Neural progenitor cell (in vitro differentiated cells): ENCODE results near the gene AQP3.

Experiments used
- EZH2 ChIP-seq: fragments of 200-600 bp; sonication (generic); IDR thresholded peaks from 2 replicates; pipeline ENCODE4 v1.6.1; 2017; ENCODE audit warnings: antibody characterized with exemption, mild to moderate bottlenecking, moderate library complexity
- TF ChIP-seq, protein P1 (sequence below): fragments of 200-600 bp; sonication (generic); IDR thresholded peaks from 2 replicates; pipeline ENCODE4 v1.5.1; 2017; ENCODE audit warnings: antibody characterized with exemption, mild to moderate bottlenecking

DNA sequence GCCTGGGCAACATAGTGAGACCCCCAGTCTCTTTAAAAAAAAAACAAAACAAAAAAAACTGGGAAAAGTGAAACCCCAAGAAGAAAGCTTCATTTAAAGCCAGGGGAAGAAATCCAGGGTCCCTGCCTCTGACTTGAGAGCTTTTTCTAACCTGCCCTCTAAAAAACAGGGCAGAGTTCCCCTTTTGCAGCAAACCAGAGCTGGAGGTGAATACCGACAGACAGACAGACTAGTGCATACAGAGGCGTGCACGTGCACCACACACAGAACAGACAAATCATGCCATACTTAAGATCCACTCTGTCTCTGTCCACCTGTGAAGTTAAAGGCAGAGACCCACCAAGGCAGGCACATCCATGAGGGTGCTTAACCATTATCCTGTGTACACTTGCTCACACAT lies 11.7 kb upstream of the AQP3 start:
- TF ChIP-seq, protein P1, sequence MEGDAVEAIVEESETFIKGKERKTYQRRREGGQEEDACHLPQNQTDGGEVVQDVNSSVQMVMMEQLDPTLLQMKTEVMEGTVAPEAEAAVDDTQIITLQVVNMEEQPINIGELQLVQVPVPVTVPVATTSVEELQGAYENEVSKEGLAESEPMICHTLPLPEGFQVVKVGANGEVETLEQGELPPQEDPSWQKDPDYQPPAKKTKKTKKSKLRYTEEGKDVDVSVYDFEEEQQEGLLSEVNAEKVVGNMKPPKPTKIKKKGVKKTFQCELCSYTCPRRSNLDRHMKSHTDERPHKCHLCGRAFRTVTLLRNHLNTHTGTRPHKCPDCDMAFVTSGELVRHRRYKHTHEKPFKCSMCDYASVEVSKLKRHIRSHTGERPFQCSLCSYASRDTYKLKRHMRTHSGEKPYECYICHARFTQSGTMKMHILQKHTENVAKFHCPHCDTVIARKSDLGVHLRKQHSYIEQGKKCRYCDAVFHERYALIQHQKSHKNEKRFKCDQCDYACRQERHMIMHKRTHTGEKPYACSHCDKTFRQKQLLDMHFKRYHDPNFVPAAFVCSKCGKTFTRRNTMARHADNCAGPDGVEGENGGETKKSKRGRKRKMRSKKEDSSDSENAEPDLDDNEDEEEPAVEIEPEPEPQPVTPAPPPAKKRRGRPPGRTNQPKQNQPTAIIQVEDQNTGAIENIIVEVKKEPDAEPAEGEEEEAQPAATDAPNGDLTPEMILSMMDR = no peak
- TF ChIP-seq EZH2 = no peak
